Activated T-helper 17 cell treated with anti-CD3 and anti-CD28 coated beads, Interleukin-2, amount 50 U/mL, for 72 hours (primary cell): ENCODE data around the gene MED9. TPM values are rescaled to one million over a fixed set of nuclear protein-coding genes. Genes with fewer than 3 reads are reported as not detected.

Source experiments
- total RNA-seq, 2 donors: library from RNA; stranded (reverse); gene quantifications; one replicate each; pipeline ENCODE4 v1.2.3, GENCODE V29; 2022

Gene MED9
- total RNA-seq, 2 donors from 2014 or later = 12.3 to 14.9 TPM

Other genes starting within 250 kb of the MED9 start
- gene FLCN, start 239.8 kb upstream of the MED9 start, total RNA-seq = 10 to 100 TPM; 30.9 to 50.6 TPM
- 100 to 1,000 TPM in 1 of 2 donors, 10 to 100 TPM in 1; 63.0 to 116 TPM for gene COPS3, start 195.8 kb upstream of the MED9 start, total RNA-seq
- gene NT5M, start 173.6 kb upstream of the MED9 start, total RNA-seq = 1 to 10 TPM; 2.4 to 3.3 TPM
- gene RASD1, start 19.4 kb downstream of the MED9 start, total RNA-seq = 1 to 10 TPM; 1.3 TPM
- gene PEMT, start 114.7 kb downstream of the MED9 start, total RNA-seq = 10 to 100 TPM; 18.1 to 33.5 TPM
- gene RAI1, start 204.5 kb downstream of the MED9 start, total RNA-seq = 10 to 100 TPM in 1 of 2 donors, 1 to 10 TPM in 1; 7.0 to 16.0 TPM